HL-60/S4 treated with phorbol 12-myristate 13-acetate at 8.2 ng/mL for 4 days and 3 days (cell line): ENCODE data around the gene DNAH1.

Experiments
- in situ Hi-C: fragments of 300-500 bp; cut with MboI; formaldehyde crosslinking; loops from 2 replicates; pipeline ENCODE4 v1.15.0; 2022; ENCODE audit warnings: low sequenced_read_pairs

DNAH1 gene

GRCh38 chr3:52310861-52311575 lies 5.1 kb upstream of the DNAH1 start:
- in situ Hi-C loops: no loop called here

- in situ Hi-C loops: no loop called here
These were observed 4.5 kb upstream of the DNAH1 start for GRCh38 chr3:52311576-52312119.

DNA sequence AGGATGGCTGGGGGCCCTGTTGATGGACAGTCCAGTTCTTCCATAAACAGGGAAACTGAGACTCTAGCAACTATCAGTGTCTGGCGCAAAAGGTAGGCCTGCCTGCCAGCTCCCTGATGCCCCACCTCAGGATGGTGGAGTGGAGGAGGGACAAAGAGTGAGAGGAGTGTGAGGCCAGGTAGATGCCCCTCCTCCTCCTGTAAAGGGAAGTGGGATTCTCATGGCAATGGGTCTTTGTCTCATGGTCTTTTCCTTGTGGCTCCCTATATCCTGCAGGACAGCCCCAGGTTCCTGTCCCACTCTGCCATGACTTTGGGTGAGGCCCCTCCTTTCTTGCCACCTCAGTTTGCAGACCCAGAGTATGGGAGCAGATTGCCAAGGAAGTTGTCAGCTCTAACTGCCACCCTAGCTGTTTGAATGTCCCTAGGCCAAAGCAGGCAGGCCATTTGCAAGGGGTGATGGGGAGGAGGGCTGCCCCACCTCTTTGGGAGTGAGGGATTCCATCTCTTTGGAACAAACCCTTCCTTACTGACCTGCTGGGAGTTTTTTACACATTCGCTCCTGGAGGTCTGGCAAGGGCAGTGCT lies 2.8 kb upstream of the DNAH1 start:
- in situ Hi-C loops: no loop called here

- in situ Hi-C loops: no loop called here
These were observed 2.3 kb upstream of the DNAH1 start for GRCh38 chr3:52313774-52314188.

- in situ Hi-C loops: no loop called here
These were observed 1.6 kb upstream of the DNAH1 start for GRCh38 chr3:52314489-52314888.

- in situ Hi-C loops: no loop called here
These were observed 1.1 kb upstream of the DNAH1 start for GRCh38 chr3:52315006-52315405.

- in situ Hi-C loops: no loop called here
These were observed 1.3 kb downstream of the DNAH1 start for GRCh38 chr3:52317208-52318000.

DNA sequence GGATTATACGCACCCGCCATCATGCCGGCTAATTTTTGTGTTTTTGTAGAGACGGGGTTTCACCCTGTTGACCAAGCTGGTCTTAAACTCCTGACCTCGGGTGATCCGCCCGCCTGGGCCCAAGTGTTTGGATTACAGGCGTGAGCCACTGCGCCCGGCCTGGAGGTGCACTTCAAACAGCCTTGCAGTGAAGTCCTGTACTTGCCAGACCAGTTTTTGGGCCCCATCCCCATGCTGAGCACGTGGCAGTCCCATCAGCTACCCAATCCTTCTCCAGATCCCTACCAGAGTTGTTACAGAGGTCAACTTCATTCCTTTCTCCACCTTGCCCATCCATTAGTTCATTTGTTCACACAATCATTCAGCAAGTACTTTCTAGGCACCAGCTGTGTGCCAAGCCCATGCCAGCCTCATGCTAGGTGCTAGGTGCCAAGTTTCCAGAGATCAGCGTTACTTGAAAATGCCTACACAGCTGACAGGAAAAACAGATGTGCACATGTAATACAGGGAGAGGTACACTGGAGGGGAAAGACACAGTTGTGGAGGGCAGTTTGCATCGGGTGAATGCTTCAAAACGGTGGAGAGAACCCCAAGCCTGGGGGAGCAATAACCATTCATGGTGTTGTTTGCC lies 2.2 kb downstream of the DNAH1 start:
- in situ Hi-C loops: no loop called here

GRCh38 chr3:52319921-52320595 lies 3.9 kb downstream of the DNAH1 start:
- in situ Hi-C loops: no loop called here

GRCh38 chr3:52321481-52321880 lies 5.4 kb downstream of the DNAH1 start:
- in situ Hi-C loops: no loop called here

DNA sequence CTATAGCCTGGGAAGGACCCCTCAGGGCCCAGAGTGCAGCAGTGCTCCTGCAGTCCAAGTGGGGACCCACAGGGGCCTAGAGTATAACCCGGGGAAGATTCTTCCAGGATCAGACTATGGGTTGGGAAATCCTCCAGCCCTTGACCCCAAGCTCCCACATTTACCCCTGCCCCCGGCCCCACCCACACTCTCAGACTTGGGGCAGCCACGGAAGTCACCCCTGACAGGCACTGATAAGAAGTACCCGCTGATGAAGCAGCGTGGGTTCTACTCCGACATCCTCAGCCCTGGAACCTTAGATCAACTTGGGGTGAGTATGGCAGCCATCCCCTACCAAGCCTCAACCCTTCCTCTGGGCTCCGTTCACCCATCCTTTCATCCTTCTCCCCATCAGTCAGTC lies 6.3 kb downstream of the DNAH1 start:
- in situ Hi-C loops: no loop called here

- in situ Hi-C loops: no loop called here
These were observed 7.6 kb downstream of the DNAH1 start for GRCh38 chr3:52323526-52324295.

GRCh38 chr3:52324676-52325075 lies 8.6 kb downstream of the DNAH1 start:
- in situ Hi-C loops: no loop called here

DNA sequence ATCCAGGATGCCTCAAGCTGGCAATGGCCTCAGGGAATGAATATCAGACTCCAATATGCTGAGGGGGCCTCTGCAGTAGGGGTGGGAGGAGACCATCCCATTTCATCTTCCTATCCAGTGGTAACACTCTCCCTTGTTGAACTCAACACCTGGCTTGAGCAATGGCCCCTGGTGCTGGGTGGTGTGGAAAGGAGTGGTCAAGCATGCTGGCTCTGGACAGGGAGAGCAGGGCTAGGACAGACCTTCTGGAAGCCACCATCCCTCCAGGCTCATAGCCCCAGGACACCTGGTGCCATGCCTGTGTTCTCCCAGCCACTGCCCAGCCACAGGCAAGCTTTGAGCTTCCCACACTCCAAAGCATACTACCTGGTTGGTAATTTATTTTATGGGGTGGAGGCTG lies 9.6 kb downstream of the DNAH1 start:
- in situ Hi-C loops: no loop called here

DNA sequence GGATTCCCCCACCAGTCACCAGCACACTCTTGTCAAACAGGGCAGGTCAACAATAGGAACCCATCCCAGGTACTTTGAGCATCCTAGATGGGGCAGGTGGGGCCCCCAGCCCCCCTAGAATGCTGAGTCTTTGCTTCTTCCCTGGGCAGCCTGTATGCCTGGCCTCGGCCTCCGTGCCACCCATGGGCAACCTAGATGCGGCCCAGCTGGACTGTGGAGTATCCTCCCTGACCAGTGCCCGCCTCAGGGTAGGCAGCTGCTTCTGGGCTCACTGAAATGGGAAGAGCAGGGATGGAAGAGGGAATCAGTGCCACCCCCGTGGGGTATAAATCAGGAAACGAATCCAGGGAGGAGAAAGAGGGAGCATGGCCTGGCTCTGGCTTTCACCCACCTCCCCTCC lies 10.9 kb downstream of the DNAH1 start:
- in situ Hi-C loops: no loop called here

- in situ Hi-C loops: no loop called here
These were observed 11.6 kb downstream of the DNAH1 start for GRCh38 chr3:52327486-52328290.

DNA sequence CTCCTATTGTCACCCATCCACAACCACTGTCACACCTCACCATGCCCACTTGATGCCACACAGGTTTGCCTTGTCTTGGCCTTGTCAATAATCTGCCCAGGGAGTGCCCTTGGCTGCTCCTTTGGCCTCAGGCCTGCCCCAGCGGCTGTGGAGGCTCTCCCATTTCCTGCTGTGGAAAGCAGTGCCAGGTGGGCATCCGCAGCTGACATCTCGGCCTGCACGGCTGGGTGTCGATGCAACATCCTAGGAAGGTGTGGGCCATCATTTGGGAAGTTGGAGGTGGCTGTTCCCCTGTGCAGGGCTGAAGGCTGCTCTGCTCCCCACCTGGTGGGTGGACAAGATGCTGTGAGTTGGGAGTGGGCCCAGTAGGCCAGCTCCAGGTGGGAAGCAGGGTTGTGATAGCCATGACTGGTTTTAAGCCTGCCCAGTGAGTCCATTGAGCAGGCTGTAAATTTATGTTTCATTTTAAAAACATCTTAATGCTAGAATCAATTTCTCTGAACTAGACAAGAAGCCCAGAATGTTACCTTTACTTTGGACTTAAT lies 12.5 kb downstream of the DNAH1 start:
- in situ Hi-C loops: no loop called here

GRCh38 chr3:52330194-52330805 lies 14.2 kb downstream of the DNAH1 start:
- in situ Hi-C loops: no loop called here
